ENCODE results near the gene COBLL1.

- TF ChIP-seq CTCF (IDR thresholded peaks at IDR 0.05) (no peak), POLR2A (IDR thresholded peaks at IDR 0.05) (no peak)
These were observed 199.4 kb downstream of the COBLL1 start for GRCh38 chr2:164642268-164642667.
